Stimulated activated CD4-positive, alpha-beta T cell treated with anti-CD3 and anti-CD28 coated beads, Interleukin-15, amount 100 ng/mL, for 24 hours (primary cell): ENCODE measurements around the gene SAMD4A.
A peak's percentile ranks its signal among the peaks of the same experiment; 100 is the strongest.

Experiments used
- DNase-seq: peaks from one replicate; pipeline ENCODE4 v3.0.0-alpha.2; 2020

SAMD4A gene

GRCh38 chr14:54769951-54770863 lies 203.3 kb downstream of the SAMD4A start:
- no peak for DNase-seq

GRCh38 chr14:54771411-54772027 lies 204.6 kb downstream of the SAMD4A start:
- DNase-seq, result no peak

DNA sequence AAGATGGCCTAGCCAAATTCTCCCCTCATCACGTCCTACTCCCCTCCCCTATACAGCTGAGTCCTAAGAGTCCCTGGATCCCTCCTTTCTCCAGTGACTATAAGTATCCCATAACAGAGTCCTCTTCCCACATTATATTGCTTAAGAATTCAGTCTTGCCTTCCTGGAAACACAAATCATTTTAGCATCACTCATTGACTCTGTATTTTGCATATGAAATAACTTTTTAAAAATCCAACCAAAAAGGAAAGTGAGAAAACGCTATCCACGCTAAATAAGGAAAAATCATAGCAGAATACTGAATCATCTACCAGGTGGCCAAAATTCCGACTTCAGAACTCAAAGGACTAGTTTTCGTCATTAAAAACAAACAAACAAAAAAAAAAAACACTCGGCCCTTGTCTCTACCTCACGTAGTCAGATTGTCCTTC lies 205.5 kb downstream of the SAMD4A start:
- DNase-seq, result no peak

DNA sequence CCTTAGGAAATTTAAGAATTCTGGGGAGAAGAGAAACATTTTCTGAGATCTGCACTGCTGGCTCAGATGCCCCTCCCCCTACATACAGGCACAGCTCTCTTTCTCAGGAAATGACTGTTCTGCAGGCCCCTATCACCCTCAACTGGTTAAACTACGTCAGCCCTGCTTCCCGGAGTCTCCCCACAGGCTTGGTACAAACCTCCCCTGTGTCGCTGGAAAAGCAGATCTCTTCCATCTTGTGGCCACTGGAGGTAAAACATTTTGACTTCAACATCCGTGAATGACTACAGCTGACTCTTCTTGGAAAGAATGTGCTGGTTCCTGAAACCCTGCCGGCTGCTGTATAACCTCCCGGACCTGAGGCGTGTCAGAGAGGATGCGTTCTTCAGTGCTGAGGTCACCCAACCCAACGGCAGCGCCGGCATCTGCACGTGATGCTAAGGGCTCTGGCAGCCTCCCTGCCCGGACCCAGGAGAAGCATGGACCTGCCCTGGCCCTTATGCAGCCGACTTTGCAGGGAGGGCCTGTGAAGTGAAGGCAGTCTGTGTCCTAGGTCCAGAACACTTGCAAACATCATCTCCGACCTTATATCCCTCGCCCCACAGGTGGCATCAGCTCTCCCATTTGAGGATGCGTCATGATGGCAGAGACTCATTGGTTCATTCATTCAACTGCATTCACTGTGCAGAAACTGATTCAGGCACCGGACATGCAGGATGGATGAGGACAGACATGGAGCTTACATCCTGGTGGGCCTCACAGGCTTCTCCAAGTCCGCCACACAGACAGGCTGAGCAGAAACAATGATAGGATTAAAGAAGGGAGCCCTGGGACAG lies 206.5 kb downstream of the SAMD4A start:
- DNase-seq, result peak; percentile 88

DNA sequence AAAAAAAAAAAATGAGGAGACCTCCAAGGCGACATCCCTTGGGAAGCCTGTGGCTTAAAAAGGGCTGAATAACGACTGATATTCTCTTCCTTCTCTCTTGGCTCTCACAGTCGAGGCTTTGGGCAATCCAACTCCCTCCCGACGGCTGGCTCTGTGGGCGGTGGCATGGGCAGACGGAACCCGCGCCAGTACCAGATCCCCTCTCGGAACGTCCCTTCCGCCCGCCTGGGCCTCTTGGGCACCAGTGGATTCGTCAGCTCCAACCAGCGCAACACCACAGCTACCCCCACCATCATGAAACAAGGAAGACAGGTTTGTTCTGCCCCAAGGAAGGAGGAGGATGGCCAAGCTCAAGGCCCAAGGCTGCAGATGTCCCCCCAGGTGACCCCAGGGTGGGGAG lies 207.9 kb downstream of the SAMD4A start:
- no peak for DNase-seq

DNA sequence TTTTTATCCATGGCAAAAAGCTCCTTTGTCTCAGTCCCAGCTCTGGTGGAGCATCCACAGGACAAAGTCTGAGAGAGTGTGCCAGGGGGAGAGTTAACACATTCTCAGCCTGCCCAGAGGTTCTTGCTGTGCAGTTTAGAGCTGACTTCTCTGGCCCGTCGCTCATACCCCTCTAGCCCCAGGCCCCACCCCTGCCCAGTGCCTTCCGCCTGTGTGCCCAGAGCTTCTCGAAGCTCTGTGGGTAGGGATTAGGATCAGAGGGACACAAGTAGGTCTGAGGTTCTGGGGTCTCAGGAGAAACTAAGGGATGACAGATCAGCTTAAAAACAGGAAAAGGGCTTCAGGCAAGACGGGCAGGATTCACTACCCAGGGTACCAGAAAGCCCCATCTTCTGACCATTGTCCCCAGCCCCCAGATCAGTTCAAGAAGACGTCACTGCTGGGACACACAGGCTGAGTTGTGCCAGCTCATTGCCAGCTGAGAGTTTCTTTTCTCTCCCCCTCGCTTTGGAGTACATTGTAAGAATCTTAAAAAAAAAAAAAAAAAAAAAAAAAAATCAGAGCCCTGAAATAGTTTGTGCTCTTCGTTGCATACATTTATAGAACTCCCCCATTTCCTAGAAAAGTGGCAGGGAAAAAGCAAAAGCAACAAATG lies 208.7 kb downstream of the SAMD4A start:
- DNase-seq, result no peak

- peak; percentile 92 for DNase-seq
Observed at GRCh38 chr14:54776361-54777001, 209.6 kb downstream of the SAMD4A start.

DNA sequence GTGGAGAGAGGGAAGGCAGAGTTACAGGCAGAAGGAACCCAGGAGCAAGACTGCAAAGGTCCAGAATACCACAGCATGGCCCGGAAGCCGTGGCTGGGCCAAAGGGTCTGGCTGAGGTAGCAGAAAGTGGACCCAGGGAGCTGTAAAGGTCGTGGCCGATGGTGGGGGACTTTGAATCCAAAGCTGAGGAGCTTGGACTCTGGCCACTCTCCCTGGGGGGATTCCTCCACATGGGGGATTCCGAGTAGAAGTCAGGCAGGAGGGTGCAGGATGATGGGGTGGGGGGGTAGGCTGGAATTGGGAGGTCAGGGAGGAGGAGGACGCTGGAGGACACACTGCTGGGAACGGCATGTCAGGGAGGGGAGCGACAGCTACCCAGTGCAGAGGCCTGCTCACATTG lies 210.5 kb downstream of the SAMD4A start:
- DNase-seq, result no peak

DNA sequence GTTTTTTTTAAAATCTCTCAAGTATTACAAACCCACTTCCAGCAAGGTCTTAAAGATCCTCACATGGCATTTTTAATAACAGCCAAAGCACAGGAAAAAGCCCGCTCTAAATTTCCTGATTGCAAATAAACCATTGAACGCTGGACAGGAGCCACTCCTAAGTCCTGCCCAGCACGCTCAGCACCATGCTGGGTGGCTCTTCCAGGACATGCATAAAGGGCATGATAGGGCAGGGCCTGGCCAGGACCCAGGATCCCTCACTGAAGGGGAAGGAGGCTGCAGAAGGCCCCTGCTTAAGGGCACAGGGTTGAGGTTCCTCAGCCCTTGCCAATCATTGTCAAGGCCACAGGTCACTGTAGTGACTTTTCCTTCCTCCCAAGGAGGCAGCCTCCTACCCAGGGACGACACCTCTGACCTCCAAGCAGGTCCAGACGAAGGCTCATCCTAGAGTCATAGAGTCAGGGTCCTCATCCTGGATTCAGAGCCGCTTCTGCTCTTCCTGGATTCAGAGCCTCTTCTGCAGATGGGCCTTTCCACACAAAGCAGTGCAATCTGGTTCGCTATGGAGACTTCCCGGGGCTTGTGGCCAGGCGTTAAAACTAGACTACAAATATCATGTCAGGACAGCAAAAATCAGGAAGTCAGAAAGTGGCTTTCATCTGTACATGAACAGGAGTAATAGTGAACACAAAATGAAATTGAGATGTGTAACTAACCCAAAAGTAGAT lies 211.9 kb downstream of the SAMD4A start:
- no peak for DNase-seq

- no peak for DNase-seq
Observed at GRCh38 chr14:54781080-54781479, 214.2 kb downstream of the SAMD4A start.

DNA sequence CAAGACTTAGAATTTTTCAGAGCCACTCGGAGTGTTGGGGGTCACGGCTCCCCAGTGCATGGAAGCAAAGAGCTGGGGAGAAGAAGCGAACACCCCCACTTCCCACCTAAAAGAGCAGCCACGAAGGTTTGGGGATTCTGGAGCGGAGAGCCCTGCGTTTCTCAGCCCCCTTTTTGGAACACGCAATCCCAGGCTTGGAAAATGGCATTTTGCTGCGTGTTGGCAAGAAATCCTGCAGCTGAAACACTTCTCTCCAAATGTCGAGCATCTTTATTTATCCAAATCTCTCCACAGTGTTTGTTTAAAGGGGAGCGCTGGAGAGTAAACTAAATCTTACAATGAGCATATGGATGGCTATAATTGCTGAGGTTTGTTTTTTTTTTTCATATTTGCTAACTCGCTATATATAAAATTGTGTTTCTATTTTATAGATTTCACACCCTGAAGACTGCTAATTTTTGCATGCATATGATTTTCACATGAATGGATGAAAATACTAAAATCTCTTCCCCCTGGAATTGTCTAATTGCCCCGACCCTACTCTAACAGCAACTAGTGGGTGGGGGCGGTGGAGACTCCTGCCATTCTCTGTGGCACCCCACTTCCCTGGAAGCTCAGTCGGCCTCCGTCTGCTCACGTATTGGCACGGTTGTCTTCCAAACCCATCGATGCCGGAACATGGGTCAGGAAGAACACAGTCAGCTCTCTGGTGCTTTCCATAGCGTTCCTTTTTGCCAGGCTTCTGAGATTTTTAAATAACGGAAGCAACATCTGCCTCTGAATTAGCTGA lies 215.2 kb downstream of the SAMD4A start:
- DNase-seq, result no peak

- DNase-seq, result peak; percentile 25
Observed at GRCh38 chr14:54782751-54783659, 216.1 kb downstream of the SAMD4A start.

- DNase-seq, result no peak
Observed at GRCh38 chr14:54783660-54784015, 216.7 kb downstream of the SAMD4A start.

- DNase-seq, result no peak
Observed at GRCh38 chr14:54784060-54784459, 217.1 kb downstream of the SAMD4A start.

DNA sequence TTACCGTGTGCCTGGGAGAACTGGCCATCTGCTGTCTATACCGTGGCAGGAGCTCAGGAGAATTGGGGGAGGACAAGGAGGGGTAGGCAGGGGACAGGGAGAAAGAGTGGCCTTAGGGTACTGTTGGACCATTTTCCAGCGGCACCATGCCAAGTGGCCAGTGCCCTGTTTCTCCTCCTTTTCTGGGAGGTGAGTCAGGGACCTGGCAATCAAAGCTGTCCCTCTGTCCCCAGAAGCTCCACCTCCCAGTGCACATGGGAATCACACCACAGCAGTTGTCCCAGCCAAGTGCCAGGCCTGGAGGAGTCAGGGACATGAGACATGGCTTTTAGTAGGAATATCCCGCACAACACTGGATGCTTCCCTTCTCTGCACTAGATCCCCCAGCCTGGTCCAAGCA lies 217.7 kb downstream of the SAMD4A start:
- no peak for DNase-seq

DNA sequence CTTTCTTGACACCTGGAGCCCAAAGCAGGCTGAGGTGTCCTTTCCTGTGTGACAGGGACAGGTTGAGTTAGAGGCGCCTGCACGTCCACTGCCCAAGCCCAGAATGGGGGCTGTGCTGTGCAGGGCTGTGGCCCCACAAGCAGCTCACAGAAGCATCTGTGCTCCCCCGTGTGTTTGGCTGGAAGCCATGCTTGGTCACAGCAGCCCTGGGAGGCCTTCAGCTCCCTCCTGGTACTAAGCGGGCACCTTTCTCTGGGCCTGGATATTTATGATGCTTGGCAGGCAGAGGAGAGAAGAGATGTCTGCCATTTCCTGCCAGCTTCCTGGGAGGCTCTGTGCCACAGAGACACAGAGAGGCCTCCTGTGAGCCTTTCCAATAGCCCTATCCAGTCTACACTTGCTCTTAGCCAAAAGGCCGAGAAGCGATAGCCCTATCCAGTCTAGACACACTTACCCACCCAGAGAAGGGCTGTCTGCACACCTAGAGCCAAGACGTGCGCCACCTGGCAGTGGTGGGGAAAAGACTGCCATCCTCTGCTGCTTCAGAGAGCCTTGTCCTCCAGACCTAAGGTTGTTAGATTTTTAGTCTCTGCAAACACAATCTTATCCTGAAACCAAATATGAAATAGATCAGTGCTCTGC lies 218.3 kb downstream of the SAMD4A start:
- no peak for DNase-seq

- no peak for DNase-seq
Observed at GRCh38 chr14:54785778-54786770, 219.1 kb downstream of the SAMD4A start.

DNA sequence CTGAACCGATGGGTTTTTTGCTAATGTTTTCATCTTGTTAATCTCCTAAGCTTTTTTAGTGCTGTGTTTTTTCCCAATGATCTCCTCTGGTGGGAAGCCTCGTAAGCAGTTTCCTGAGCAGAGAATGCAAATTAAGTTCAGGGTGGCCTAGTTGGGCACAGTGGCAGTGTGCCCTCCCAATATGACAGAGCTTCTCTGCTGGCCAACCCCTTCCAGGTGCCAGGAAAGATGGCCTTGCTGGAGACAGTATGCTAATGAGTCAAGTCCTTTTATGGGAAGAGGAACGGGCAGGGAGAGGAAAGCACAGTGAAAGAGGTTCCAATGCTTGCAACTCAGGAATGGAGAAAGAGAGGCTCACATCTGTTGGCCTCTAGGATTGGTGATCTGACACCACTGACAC lies 219.9 kb downstream of the SAMD4A start:
- no peak for DNase-seq
